Aorta (tissue), 5 donors: ENCODE results near the gene CAP2. TPM values are rescaled to one million over a fixed set of nuclear protein-coding genes. Genes with fewer than 3 reads are reported as not detected.

Source experiments
- ATAC-seq: fragments of 200-7000 bp; cut with Tn5 transposase; one replicate; pipeline ENCODE4 v1.9.1; 2022; ENCODE audit warnings: moderate library complexity; ENCODE audit not compliant: low FRiP score
- DNase-seq, 2 donors: peaks; one replicate each; pipeline ENCODE4 v3.0.0-alpha.2; 2020
- H3K27ac ChIP-seq, 2 donors: one replicate each; pipeline ENCODE4 v1.5.1; 2013; ENCODE audit warnings: low read length in 2 of 2, mild to moderate bottlenecking in 2 of 2, moderate library complexity in 2 of 2, control low read depth in 1 of 2, inconsistent platforms in 1 of 2, low read depth in 1 of 2
- H3K27me3 ChIP-seq, 2 donors: one replicate each; pipeline ENCODE4 v1.6.1; 2013; ENCODE audit warnings: control low read depth in 1 of 2, low read length in 1 of 2, mild to moderate bottlenecking in 1 of 2, moderate library complexity in 1 of 2; ENCODE audit not compliant: insufficient read depth in 2 of 2, control insufficient read depth in 1 of 2
- H3K36me3 ChIP-seq, 2 donors: one replicate each; pipeline ENCODE4 v1.6.1; 2013; ENCODE audit warnings: control low read depth in 1 of 2, low read length in 1 of 2, mild to moderate bottlenecking in 1 of 2; ENCODE audit not compliant: insufficient read depth in 2 of 2, control insufficient read depth in 1 of 2
- H3K4me1 ChIP-seq, 2 donors: one replicate each; pipeline ENCODE4 v1.6.1; 2013; ENCODE audit warnings: low read length in 2 of 2, control low read depth in 1 of 2, mild to moderate bottlenecking in 1 of 2, moderate library complexity in 1 of 2; ENCODE audit not compliant: insufficient read depth in 2 of 2, control insufficient read depth in 1 of 2
- H3K4me3 ChIP-seq, 2 donors: one replicate each; pipeline ENCODE4 v1.5.1; 2013; ENCODE audit warnings: low read length in 2 of 2, control low read depth in 1 of 2, mild to moderate bottlenecking in 1 of 2
- H3K9me3 ChIP-seq: one replicate; pipeline ENCODE4 v1.6.1; 2013; ENCODE audit warnings: mild to moderate bottlenecking, low read length; ENCODE audit not compliant: control insufficient read depth
- WGBS, 2 donors: extraction: QIAGEN DNeasy Blood & Tissue Kit; methylation state at CpG; one replicate each; pipeline ENCODE4 v1.1.7; 2013; 5-methylcytosine and 5-hydroxymethylcytosine counted together
- intact Hi-C, 2 donors: fragments of 100-400 bp; cut with DNase I; formaldehyde crosslinking; loops; one replicate each; pipeline versions ENCODE4 v1.14.2 to v1.15.0; 2022
- polyA plus RNA-seq, 2 donors: library from polyadenylated mRNA; stranded (reverse); fragments of 200-250 nt; gene quantifications; one replicate each; pipeline ENCODE4 v1.2.3, GENCODE V29; 2013
- total RNA-seq, 2 donors: library from RNA; stranded (reverse); fragmentation: NEBNext Ultra II Directional; extraction: Animal tissue kit (Norgen Biotek cat#: 25700); gene quantifications; one replicate each; pipeline ENCODE4 v1.2.1, GENCODE V29; 2021
- donor health status: healthy with polysubstance abuse.
- donor health status: Bipolar disorder and iron deficiency.
- donor health status: DM: no; HTN: no; CAD: no.
- donor health status: DM: no; HTN: no; CAD: no.
- donor health status: DM: yes; HTN: yes; CAD: no.

Gene CAP2
- total and polyA plus RNA-seq, 4 donors = 21.2 to 28.4 (median 24.0) TPM

- peaks cover 0 to 1% of the 10 kb centered on the region in 2 donors for H3K36me3 ChIP-seq
- 80 to 89% methylated on average over 7 of the region's 7 CpGs for WGBS, 2 donors
- no peaks in the 10 kb centered on the region for H3K27me3 ChIP-seq
- DNase-seq (no peak), ATAC-seq (no peak)
- intact Hi-C loops = loop anchor here (10.0 kb wide), 2 partner anchors 84 to 96 kb away; partner anchors contain the start of gene CAP2 (in 1 of the 2)
- H3K4me3 ChIP-seq = no peak overlapping the region
- no peak overlapping the region for H3K27ac ChIP-seq
- H3K9me3 ChIP-seq = no peaks in the 10 kb centered on the region
- H3K4me1 ChIP-seq = no peaks in the 10 kb centered on the region
These were observed 85.0 kb downstream of the CAP2 start for GRCh38 chr6:17478223-17478907.

DNA sequence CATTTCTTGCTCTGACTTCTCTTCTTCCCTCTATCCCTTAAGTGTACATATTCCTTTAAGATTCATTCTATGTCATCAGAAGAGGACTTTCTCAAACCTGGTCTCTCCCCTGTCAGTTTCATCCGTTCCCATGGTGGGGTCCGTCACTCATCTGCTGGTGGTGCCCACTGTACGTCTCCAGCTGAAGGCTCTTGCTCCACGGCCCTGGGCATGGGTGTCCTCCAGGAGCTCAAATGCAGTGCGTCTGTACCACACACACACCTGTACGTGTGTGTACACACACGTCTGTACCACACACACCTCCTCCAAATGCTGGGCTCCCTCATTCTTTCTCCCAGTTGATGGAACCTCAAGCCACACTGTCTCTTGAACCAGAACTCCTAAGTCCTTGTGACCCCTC lies 85.6 kb downstream of the CAP2 start:
- Histone ChIP-seq H3K4me1 (no peaks in the 10 kb centered on the region), H3K4me3 (no peak overlapping the region), H3K36me3 (peaks cover 0 to 2% of the 10 kb centered on the region in 2 donors), H3K9me3 (no peaks in the 10 kb centered on the region), H3K27ac (no peak overlapping the region), H3K27me3 (no peaks in the 10 kb centered on the region)
- DNase-seq = no peak
- WGBS, 2 donors = 91 to 96% methylated on average over 7 of the region's 7 CpGs
- intact Hi-C loops = loop anchor here (10.0 kb wide), 2 partner anchors 84 to 96 kb away; partner anchors contain the start of gene CAP2 (in 1 of the 2)
- ATAC-seq = no peak

- intact Hi-C loops = no loop called here
- H3K4me3 ChIP-seq = no peak overlapping the region
- no peak for DNase-seq
- peaks cover 0 to 2% of the 10 kb centered on the region in 2 donors for H3K36me3 ChIP-seq
- ATAC-seq = no peak
- no peaks in the 10 kb centered on the region for H3K27me3 ChIP-seq
- no peaks in the 10 kb centered on the region for H3K4me1 ChIP-seq
- no peaks in the 10 kb centered on the region for H3K9me3 ChIP-seq
- no peak overlapping the region for H3K27ac ChIP-seq
- WGBS, 2 donors = 99% methylated on average over 4 of the region's 4 CpGs
These were observed 87.1 kb downstream of the CAP2 start for GRCh38 chr6:17480476-17480875.

DNA sequence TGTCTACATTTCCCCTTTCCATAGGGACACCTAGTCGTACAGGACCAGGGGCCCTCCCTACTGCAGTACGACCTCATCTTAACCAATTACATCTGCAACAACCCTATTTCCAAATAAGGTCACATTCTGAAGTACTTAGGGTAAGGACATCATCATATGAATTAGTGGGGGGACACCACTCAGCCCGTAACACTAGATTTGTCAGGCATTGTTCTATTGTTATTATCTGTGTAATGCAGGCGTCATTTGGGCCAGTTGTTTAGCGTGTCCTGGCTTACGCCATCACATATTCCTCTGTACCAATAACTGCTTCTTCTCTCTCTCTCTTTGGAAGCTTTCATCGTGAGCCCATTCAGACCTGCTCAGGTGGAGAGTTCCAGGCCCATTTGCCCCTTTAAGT lies 89.3 kb downstream of the CAP2 start:
- ATAC-seq (no peak), DNase-seq (no peak)

DNA sequence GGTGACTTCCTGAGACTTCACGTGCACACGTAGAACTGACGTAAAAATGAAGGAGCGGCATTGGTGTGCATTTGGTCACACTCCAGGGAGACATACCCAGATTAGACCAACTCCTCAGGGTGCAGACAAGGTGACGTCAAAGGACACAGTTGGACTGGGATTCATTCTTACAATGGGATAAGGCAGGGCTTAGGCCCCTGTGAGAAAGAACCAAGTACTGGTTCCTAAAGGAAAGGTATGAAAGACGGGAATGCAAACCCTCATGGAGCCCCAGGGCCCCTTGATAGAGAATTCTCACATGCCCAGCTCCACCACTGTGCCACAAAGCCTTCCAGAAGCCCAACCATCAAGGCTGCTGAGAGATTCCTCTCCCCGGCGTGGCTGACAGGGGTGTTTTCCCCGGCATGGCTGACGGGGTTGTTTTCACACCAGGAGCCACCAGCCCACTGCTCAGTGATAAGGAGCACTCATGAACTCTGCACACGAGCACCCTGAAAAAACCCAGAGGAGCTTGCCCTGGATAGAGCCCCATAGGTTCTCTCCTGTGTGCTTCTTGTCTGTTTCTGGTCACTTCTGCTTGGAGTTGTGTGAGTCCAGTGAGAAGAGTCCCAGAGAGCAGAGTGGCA lies 90.1 kb downstream of the CAP2 start:
- intact Hi-C loops = no loop called here
- no peak for ATAC-seq
- H3K27me3 ChIP-seq = no peaks in the 10 kb centered on the region
- no peak for DNase-seq
- no peaks in the 10 kb centered on the region for H3K4me1 ChIP-seq
- H3K9me3 ChIP-seq = no peaks in the 10 kb centered on the region
- H3K36me3 ChIP-seq = peaks cover 0 to 4% of the 10 kb centered on the region in 2 donors
- WGBS, 2 donors = 85 to 88% methylated on average over 11 of the region's 11 CpGs
- H3K4me3 ChIP-seq = no peak overlapping the region
- no peak overlapping the region for H3K27ac ChIP-seq

More for the DNA sequence above, 89.3 kb downstream of the CAP2 start:
- Histone ChIP-seq H3K4me1 (no peaks in the 10 kb centered on the region), H3K27me3 (no peaks in the 10 kb centered on the region), H3K9me3 (no peaks in the 10 kb centered on the region), H3K4me3 (no peak overlapping the region), H3K36me3 (peaks cover 0 to 4% of the 10 kb centered on the region in 2 donors), H3K27ac (no peak overlapping the region)
- intact Hi-C loops = no loop called here
- WGBS, 2 donors = 97 to 99% methylated on average over 7 of the region's 7 CpGs

- no peaks in the 10 kb centered on the region for H3K27me3 ChIP-seq
- ATAC-seq (no peak), DNase-seq (no peak)
- peaks cover 0 to 4% of the 10 kb centered on the region in 2 donors for H3K36me3 ChIP-seq
- intact Hi-C loops = no loop called here
- H3K9me3 ChIP-seq = no peaks in the 10 kb centered on the region
- no peaks in the 10 kb centered on the region for H3K4me1 ChIP-seq
- WGBS, 2 donors = 92 to 93% methylated on average over 10 of the region's 10 CpGs
- no peak overlapping the region for H3K4me3 ChIP-seq
- no peak overlapping the region for H3K27ac ChIP-seq
These were observed 90.9 kb downstream of the CAP2 start for GRCh38 chr6:17484201-17484849.

DNA sequence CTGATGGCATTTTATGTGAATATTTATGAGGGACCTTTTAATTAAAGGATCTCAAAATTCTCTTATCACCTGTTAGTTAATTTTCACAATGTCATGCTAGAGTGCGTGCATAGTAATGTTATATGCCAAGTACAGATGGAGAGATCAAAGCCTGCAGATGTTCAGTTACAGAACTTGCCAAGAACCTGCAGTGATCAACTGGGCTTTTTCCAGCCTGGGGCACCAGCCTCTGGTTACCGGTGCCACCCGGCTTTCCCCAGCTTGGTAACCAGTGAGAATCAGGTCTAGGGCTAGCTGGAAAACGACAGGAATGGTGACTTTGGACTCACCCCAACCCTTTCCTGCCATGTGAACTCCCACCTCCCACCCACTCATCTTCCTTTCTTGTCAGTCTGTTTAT lies 91.8 kb downstream of the CAP2 start:
- H3K4me1 ChIP-seq = no peaks in the 10 kb centered on the region
- no peak overlapping the region for H3K27ac ChIP-seq
- ATAC-seq = no peak
- WGBS, 2 donors = 74 to 81% methylated on average over 4 of the region's 4 CpGs
- H3K9me3 ChIP-seq = no peaks in the 10 kb centered on the region
- no peak overlapping the region for H3K4me3 ChIP-seq
- DNase-seq = no peak
- H3K27me3 ChIP-seq = no peaks in the 10 kb centered on the region
- intact Hi-C loops = no loop called here
- H3K36me3 ChIP-seq = peaks cover 0 to 4% of the 10 kb centered on the region in 2 donors

DNA sequence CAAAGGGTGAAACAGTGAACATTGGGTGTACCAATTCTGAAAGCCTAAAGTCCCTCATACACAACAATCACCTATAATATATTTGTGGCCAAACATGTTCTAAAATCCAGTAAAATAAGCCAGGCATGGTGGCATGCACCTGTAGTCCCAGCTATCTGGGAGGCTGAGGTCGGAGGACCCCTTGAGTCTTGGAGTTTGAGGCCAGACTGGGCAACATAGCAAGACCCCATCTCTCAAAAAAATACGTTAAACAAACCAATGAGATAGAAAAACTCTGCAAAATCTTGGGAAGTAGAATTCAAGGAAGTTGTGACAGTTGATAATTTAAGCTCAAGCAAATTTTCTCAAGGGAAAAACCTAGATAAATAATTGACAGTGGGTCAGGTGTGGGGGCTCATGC lies 92.6 kb downstream of the CAP2 start:
- no peaks in the 10 kb centered on the region for H3K4me1 ChIP-seq

More for the DNA sequence above, 92.6 kb downstream of the CAP2 start:
- Histone ChIP-seq H3K4me3 (no peak overlapping the region), H3K36me3 (peaks cover 0 to 4% of the 10 kb centered on the region in 2 donors), H3K27me3 (no peaks in the 10 kb centered on the region), H3K9me3 (no peaks in the 10 kb centered on the region), H3K27ac (no peak overlapping the region)
- 95 to 98% methylated on average over 2 of the region's 2 CpGs for WGBS, 2 donors
- intact Hi-C loops = no loop called here
- ATAC-seq = no peak
- no peak for DNase-seq
